Measurements from ENCODE around the gene PDE9A.

PDE9A gene

DNA sequence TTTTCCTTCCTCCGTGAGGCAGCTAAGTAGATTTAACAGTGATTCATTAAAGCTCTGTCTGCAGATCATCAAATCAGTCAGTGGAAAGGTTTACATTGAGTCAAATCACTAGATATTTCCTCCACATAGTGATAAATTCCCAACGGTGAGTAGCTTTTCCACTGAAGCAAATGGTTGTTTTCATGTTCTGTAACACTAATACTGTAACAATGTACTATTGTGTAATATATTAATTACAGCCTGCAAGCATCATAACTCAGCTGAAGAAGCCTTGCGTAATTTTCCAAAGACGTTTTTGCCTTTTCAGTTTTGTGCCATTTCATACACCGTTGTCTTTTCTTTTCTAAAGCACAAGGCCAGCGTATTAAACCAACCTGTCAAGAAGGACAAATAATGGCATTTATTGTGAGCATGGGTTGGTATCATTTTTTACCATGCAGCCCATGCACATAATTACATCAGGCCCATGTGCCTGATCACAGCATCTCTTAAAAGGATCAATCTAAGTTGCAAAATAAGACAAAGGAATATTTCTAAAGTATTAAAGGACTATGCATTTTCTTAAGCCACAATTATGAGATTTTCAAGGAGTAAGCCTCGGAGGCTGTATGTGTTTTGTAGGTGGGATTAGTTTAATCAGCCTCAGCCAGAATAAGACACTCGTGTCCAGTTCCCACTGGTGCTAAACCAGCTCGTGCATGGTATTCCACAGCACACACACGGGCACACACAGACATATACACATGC is 16.7 kb upstream of the PDE9A start:
- DNase-seq (ENCODE audit: insufficient read length): no peak
- TF ChIP-seq POLR2A (IDR thresholded peaks at IDR 0.05; ENCODE audit: low read depth, low read length): no peak
- FAIRE-seq: no peak

GRCh38 chr21:42637267-42638041 is 16.0 kb upstream of the PDE9A start:
- no peak for DNase-seq (ENCODE audit: insufficient read length)
- TF ChIP-seq POLR2AphosphoS5 (IDR thresholded peaks at IDR 0.05; ENCODE audit: low read depth, low read length): no peak
- TF ChIP-seq TAF1 (IDR thresholded peaks at IDR 0.05; ENCODE audit: borderline replicate concordance, low read depth, low read length): no peak
- no peak for TF ChIP-seq POLR2A (IDR thresholded peaks at IDR 0.05; ENCODE audit: low read depth, low read length)
- no peak for FAIRE-seq

DNA sequence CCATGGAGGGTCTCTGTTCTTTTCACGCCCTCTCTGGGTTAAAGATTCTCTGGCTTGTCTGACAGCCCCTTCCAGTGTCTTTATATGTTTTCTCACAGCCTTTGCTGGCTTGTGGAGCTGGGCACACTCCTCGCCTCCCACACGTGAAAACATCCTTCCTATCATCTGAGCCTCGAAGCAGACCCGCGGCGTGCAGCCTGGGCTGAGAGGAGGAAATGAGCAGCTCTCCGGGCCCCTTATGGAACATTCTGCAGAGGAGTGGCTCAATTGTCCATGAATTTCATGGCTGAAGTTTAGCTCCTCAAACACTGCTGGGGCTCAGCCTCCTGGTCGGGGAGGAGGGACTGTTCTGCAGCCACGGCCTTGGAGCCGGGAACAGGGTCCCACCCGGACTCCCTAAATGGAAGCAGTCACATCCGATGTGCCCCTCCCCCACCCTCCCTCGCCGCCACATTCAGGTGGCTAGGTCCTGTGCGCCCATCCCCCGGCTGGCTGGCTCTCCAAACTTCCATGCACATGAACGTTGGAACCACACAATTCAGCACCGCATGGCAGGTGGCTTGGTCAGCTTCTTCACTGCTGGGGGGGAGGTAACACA is 15.1 kb upstream of the PDE9A start:
- TF ChIP-seq POLR2AphosphoS5 (IDR thresholded peaks at IDR 0.05; ENCODE audit: low read depth, low read length) (no peak), POLR2A (IDR thresholded peaks at IDR 0.05; ENCODE audit: low read depth, low read length) (no peak), TAF1 (IDR thresholded peaks at IDR 0.05; ENCODE audit: borderline replicate concordance, low read depth, low read length) (no peak)
- DNase-seq (ENCODE audit: insufficient read length) (no peak), FAIRE-seq (no peak)

DNA sequence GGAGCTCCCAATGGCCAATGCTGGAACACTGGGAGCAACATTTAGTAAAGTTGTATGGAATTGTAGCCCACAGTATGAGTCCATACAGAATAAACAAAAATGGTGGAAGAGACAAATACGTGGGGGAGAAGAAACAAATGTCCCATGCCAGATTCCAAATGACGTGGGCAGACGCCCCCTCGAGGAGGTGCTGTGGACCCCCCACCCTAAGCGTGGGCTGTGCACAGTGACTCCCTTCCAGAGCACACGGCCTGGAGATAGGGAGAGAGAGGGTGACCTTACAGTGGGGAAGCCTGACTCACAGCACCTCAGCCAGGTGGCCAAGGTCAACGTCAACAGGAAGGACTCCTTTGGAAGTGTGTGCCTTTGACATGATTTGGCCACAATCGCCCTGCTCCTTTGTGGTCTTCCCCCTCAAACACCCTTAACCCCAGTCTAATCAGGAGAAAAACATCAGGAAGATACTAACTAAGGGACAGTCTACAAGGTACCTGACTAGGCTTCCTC is 13.7 kb upstream of the PDE9A start:
- FAIRE-seq (no peak), DNase-seq (ENCODE audit: insufficient read length) (no peak)
- TF ChIP-seq TAF1 (IDR thresholded peaks at IDR 0.05; ENCODE audit: borderline replicate concordance, low read depth, low read length) (no peak), POLR2A (IDR thresholded peaks at IDR 0.05; ENCODE audit: low read depth, low read length) (no peak), POLR2AphosphoS5 (IDR thresholded peaks at IDR 0.05; ENCODE audit: low read depth, low read length) (no peak)

GRCh38 chr21:42640486-42640885 is 12.9 kb upstream of the PDE9A start:
- DNase-seq (ENCODE audit: insufficient read length) (no peak), FAIRE-seq (no peak)
- no peak for TF ChIP-seq TAF1 (IDR thresholded peaks at IDR 0.05; ENCODE audit: borderline replicate concordance, low read depth, low read length)
- no peak for TF ChIP-seq POLR2A (IDR thresholded peaks at IDR 0.05; ENCODE audit: low read depth, low read length)
- TF ChIP-seq POLR2AphosphoS5 (IDR thresholded peaks at IDR 0.05; ENCODE audit: low read depth, low read length): no peak

- DNase-seq (ENCODE audit: insufficient read length) (no peak), FAIRE-seq (no peak)
- TF ChIP-seq POLR2A (IDR thresholded peaks at IDR 0.05; ENCODE audit: low read depth, low read length) (no peak), POLR2AphosphoS5 (IDR thresholded peaks at IDR 0.05; ENCODE audit: low read depth, low read length) (no peak), TAF1 (IDR thresholded peaks at IDR 0.05; ENCODE audit: borderline replicate concordance, low read depth, low read length) (no peak)
Observed at GRCh38 chr21:42641311-42642218, 11.9 kb upstream of the PDE9A start.

GRCh38 chr21:42642219-42642745 is 11.1 kb upstream of the PDE9A start:
- no peak for TF ChIP-seq POLR2AphosphoS5 (IDR thresholded peaks at IDR 0.05; ENCODE audit: low read depth, low read length)
- TF ChIP-seq POLR2A (IDR thresholded peaks at IDR 0.05; ENCODE audit: low read depth, low read length): no peak
- no peak for TF ChIP-seq TAF1 (IDR thresholded peaks at IDR 0.05; ENCODE audit: borderline replicate concordance, low read depth, low read length)
- DNase-seq (ENCODE audit: insufficient read length) (no peak), FAIRE-seq (no peak)

- FAIRE-seq (no peak), DNase-seq (ENCODE audit: insufficient read length) (no peak)
- TF ChIP-seq POLR2AphosphoS5 (IDR thresholded peaks at IDR 0.05; ENCODE audit: low read depth, low read length) (no peak), TAF1 (IDR thresholded peaks at IDR 0.05; ENCODE audit: borderline replicate concordance, low read depth, low read length) (no peak), POLR2A (IDR thresholded peaks at IDR 0.05; ENCODE audit: low read depth, low read length) (no peak)
Observed at GRCh38 chr21:42644223-42645208, 8.9 kb upstream of the PDE9A start.

GRCh38 chr21:42645211-42646075 is 8.0 kb upstream of the PDE9A start:
- FAIRE-seq: no peak

More at GRCh38 chr21:42645211-42646075, 8.0 kb upstream of the PDE9A start:
- no peak for TF ChIP-seq POLR2AphosphoS5 (IDR thresholded peaks at IDR 0.05; ENCODE audit: low read depth, low read length)
- no peak for TF ChIP-seq TAF1 (IDR thresholded peaks at IDR 0.05; ENCODE audit: borderline replicate concordance, low read depth, low read length)
- no peak for TF ChIP-seq POLR2A (IDR thresholded peaks at IDR 0.05; ENCODE audit: low read depth, low read length)
- DNase-seq (ENCODE audit: insufficient read length): no peak

Measured in GM12892 (cell line).